Activated T-cell treated with anti-CD3 and anti-CD28 coated beads for 24 hours (primary cell): Measurements from ENCODE around the gene COL20A1.

Experiments
- DNase-seq: peaks from one replicate; pipeline ENCODE4 v3.0.0-alpha.2; 2020; ENCODE audit warnings: low read depth

COL20A1 gene

GRCh38 chr20:63320616-63321147, 27.7 kb downstream of the COL20A1 start:
- no peak for DNase-seq

- no peak for DNase-seq
Observed at GRCh38 chr20:63321148-63321831, 28.3 kb downstream of the COL20A1 start.

GRCh38 chr20:63322146-63322932, 29.4 kb downstream of the COL20A1 start:
- DNase-seq, result no peak

GRCh38 chr20:63322933-63323273, 29.9 kb downstream of the COL20A1 start:
- DNase-seq, result no peak

GRCh38 chr20:63323357-63323981, 30.5 kb downstream of the COL20A1 start:
- DNase-seq, result no peak

GRCh38 chr20:63325021-63325471, 32.1 kb downstream of the COL20A1 start:
- DNase-seq, result no peak

- no peak for DNase-seq
Observed at GRCh38 chr20:63325554-63326313, 32.7 kb downstream of the COL20A1 start.

GRCh38 chr20:63326314-63327230, 33.6 kb downstream of the COL20A1 start:
- DNase-seq, result no peak

GRCh38 chr20:63327231-63327745, 34.3 kb downstream of the COL20A1 start:
- DNase-seq, result no peak

- DNase-seq, result no peak
Observed at GRCh38 chr20:63328026-63328700, 35.2 kb downstream of the COL20A1 start.

GRCh38 chr20:63328718-63329275, 35.8 kb downstream of the COL20A1 start:
- DNase-seq, result no peak

GRCh38 chr20:63329331-63330083, 36.5 kb downstream of the COL20A1 start:
- no peak for DNase-seq

GRCh38 chr20:63330084-63330760, 37.2 kb downstream of the COL20A1 start:
- no peak for DNase-seq

- DNase-seq, result no peak
Observed at GRCh38 chr20:63330940-63331339, 38.0 kb downstream of the COL20A1 start.

- no peak for DNase-seq
Observed at GRCh38 chr20:63331741-63332400, 38.9 kb downstream of the COL20A1 start.

GRCh38 chr20:63332488-63333240, 39.7 kb downstream of the COL20A1 start:
- no peak for DNase-seq

GRCh38 chr20:63333241-63333836, 40.4 kb downstream of the COL20A1 start:
- DNase-seq, result no peak
